Activated CD4-positive, alpha-beta memory T cell treated with anti-CD3 and anti-CD28 coated beads, Interleukin-2, amount 10 ng/mL, durations not matched to agents 7 days and 5 days (primary cell): ENCODE measurements around the gene UFSP1. TPM values are rescaled to one million over a fixed set of nuclear protein-coding genes. Genes with fewer than 3 reads are reported as not detected.

ENCODE experiments used
- CTCF ChIA-PET: fragments of 350-600 bp; sonication (Branson Sonifier 250); formaldehyde crosslinking; loops from one replicate; lab custom pipeline; 2021; ENCODE audit warnings: antibody characterized with exemption, inconsistent platforms; lab: Charles Lee
- POLR2A ChIA-PET: fragments of 350-600 bp; sonication (Branson Sonifier 250); formaldehyde crosslinking; loops from one replicate; lab custom pipeline; 2021; ENCODE audit warnings: antibody characterized with exemption; lab: Charles Lee
- DNase-seq: peaks from one replicate; pipeline ENCODE4 v3.0.0-alpha.2; 2020
- H3K27ac Mint-ChIP-seq: one replicate; pipeline ENCODE4 v1.8.0; 2021; ENCODE audit warnings: mild to moderate bottlenecking, mixed read lengths
- H3K27me3 Mint-ChIP-seq: one replicate; pipeline ENCODE4 v1.8.0; 2021; ENCODE audit warnings: mixed read lengths
- H3K36me3 Mint-ChIP-seq: one replicate; pipeline ENCODE4 v1.8.0; 2021; ENCODE audit warnings: low read depth, mixed read lengths
- H3K4me1 Mint-ChIP-seq: one replicate; pipeline ENCODE4 v1.8.0; 2021; ENCODE audit warnings: mixed read lengths
- H3K4me3 Mint-ChIP-seq: one replicate; pipeline ENCODE4 v1.8.0; 2021; ENCODE audit warnings: mild to moderate bottlenecking, mixed read lengths
- H3K9me3 Mint-ChIP-seq: one replicate; pipeline ENCODE4 v1.8.0; 2021; ENCODE audit warnings: mixed read lengths
- total RNA-seq, 2 experiments: library from RNA; stranded (reverse); gene quantifications; one replicate each; pipeline ENCODE4 v1.2.3, GENCODE V29; 2021

The UFSP1 gene
- total RNA-seq, 2 experiments from 2014 or later = 2.1 to 3.0 TPM

- Mint-ChIP-seq H3K27me3 (peaks cover 8% of the 10 kb centered on the region), H3K4me1 (no peaks in the 10 kb centered on the region), H3K27ac (no peak overlapping the region), H3K9me3 (no peaks in the 10 kb centered on the region), H3K36me3 (no peaks in the 10 kb centered on the region), H3K4me3 (no peak overlapping the region)
- CTCF ChIA-PET = no interaction called here
- DNase-seq = no peak
- POLR2A ChIA-PET = no interaction called here
Measured at GRCh38 chr7:100908512-100908911, 19.0 kb upstream of the UFSP1 start.

GRCh38 chr7:100902638-100903037, 13.1 kb upstream of the UFSP1 start:
- DNase-seq = no peak
- Mint-ChIP-seq H3K27me3 (peaks cover 17% of the 10 kb centered on the region), H3K4me3 (no peak overlapping the region), H3K4me1 (peaks cover 8% of the 10 kb centered on the region), H3K9me3 (no peaks in the 10 kb centered on the region), H3K36me3 (no peaks in the 10 kb centered on the region), H3K27ac (no peak overlapping the region)
- CTCF ChIA-PET = interaction anchor here (5.2 kb wide), 1 partner anchor 156 kb away, joined by 23 read pairs; no protein-coding TSS in a partner anchor
- POLR2A ChIA-PET = no interaction called here

GRCh38 chr7:100901921-100902332, 12.4 kb upstream of the UFSP1 start:
- POLR2A ChIA-PET = interaction anchor here (0.9 kb wide), 1 partner anchor 40 kb away, joined by 3 read pairs; no protein-coding TSS in a partner anchor
- H3K27me3 Mint-ChIP-seq = peaks cover 22% of the 10 kb centered on the region
- DNase-seq = no peak
- CTCF ChIA-PET = interaction anchor here (0.6 to 5.2 kb wide), 5 partner anchors 10 to 220 kb away, joined by 3 to 23 read pairs (median 4); no protein-coding TSS in a partner anchor
- no peaks in the 10 kb centered on the region for H3K36me3 Mint-ChIP-seq
- no peak overlapping the region for H3K4me3 Mint-ChIP-seq
- H3K27ac Mint-ChIP-seq = no peak overlapping the region
- H3K9me3 Mint-ChIP-seq = no peaks in the 10 kb centered on the region
- peaks cover 10% of the 10 kb centered on the region for H3K4me1 Mint-ChIP-seq

GRCh38 chr7:100900978-100901377, 11.5 kb upstream of the UFSP1 start:
- H3K4me3 Mint-ChIP-seq = no peak overlapping the region
- no peak for DNase-seq
- H3K4me1 Mint-ChIP-seq = peaks cover 15% of the 10 kb centered on the region
- H3K36me3 Mint-ChIP-seq = no peaks in the 10 kb centered on the region
- ChIA-PET CTCF (interaction anchor here (2.0 to 5.2 kb wide), 2 partner anchors 158 to 176 kb away, joined by 6 to 23 read pairs; no protein-coding TSS in a partner anchor), POLR2A (no interaction called here)
- H3K9me3 Mint-ChIP-seq = no peaks in the 10 kb centered on the region
- H3K27me3 Mint-ChIP-seq = peaks cover 28% of the 10 kb centered on the region
- no peak overlapping the region for H3K27ac Mint-ChIP-seq

- peaks cover 31% of the 10 kb centered on the region for H3K27me3 Mint-ChIP-seq
- no peak overlapping the region for H3K27ac Mint-ChIP-seq
- no peaks in the 10 kb centered on the region for H3K9me3 Mint-ChIP-seq
- DNase-seq = no peak
- POLR2A ChIA-PET = no interaction called here
- H3K4me3 Mint-ChIP-seq = no peak overlapping the region
- CTCF ChIA-PET = interaction anchor here (1.4 to 5.2 kb wide), 2 partner anchors 10 to 159 kb away, joined by 6 to 23 read pairs; partner anchors contain the start of gene UFSP1
- H3K4me1 Mint-ChIP-seq = peaks cover 18% of the 10 kb centered on the region
- no peaks in the 10 kb centered on the region for H3K36me3 Mint-ChIP-seq
Measured at GRCh38 chr7:100899432-100899831, 9.9 kb upstream of the UFSP1 start.

GRCh38 chr7:100897772-100898454, 8.4 kb upstream of the UFSP1 start:
- peaks cover 43% of the 10 kb centered on the region for H3K27me3 Mint-ChIP-seq
- no peaks in the 10 kb centered on the region for H3K9me3 Mint-ChIP-seq
- no peak overlapping the region for H3K4me3 Mint-ChIP-seq
- H3K27ac Mint-ChIP-seq = no peak overlapping the region
- H3K4me1 Mint-ChIP-seq = peaks cover 18% of the 10 kb centered on the region
- ChIA-PET POLR2A (interaction anchor here (1.3 kb wide), 1 partner anchor 23 kb away, joined by 3 read pairs; the partner anchor contains the start of gene SRRT), CTCF (interaction anchor here (0.7 to 5.2 kb wide), 7 partner anchors 8 to 180 kb away, joined by 3 to 23 read pairs (median 3); partner anchors contain the start of gene UFSP1)
- DNase-seq = no peak
- no peaks in the 10 kb centered on the region for H3K36me3 Mint-ChIP-seq

- peak; percentile 60 for DNase-seq
- POLR2A ChIA-PET = interaction anchor here (1.3 kb wide), 1 partner anchor 22 kb away, joined by 3 read pairs; the partner anchor contains the start of gene SRRT
- H3K4me3 Mint-ChIP-seq = peak overlapping the region; percentile 39
- no peaks in the 10 kb centered on the region for H3K9me3 Mint-ChIP-seq
- H3K27ac Mint-ChIP-seq = no peak overlapping the region
- CTCF ChIA-PET = interaction anchor here (1.0 kb wide), 2 partner anchors 156 to 181 kb away, joined by 3 to 4 read pairs; no protein-coding TSS in a partner anchor
- peaks cover 18% of the 10 kb centered on the region for H3K4me1 Mint-ChIP-seq
- peaks cover 52% of the 10 kb centered on the region for H3K27me3 Mint-ChIP-seq
- H3K36me3 Mint-ChIP-seq = no peaks in the 10 kb centered on the region
Measured at GRCh38 chr7:100896732-100897608, 7.5 kb upstream of the UFSP1 start.

- no peaks in the 10 kb centered on the region for H3K9me3 Mint-ChIP-seq
- H3K27me3 Mint-ChIP-seq = peaks cover 58% of the 10 kb centered on the region
- DNase-seq = no peak
- no peak overlapping the region for H3K27ac Mint-ChIP-seq
- H3K4me1 Mint-ChIP-seq = peaks cover 20% of the 10 kb centered on the region
- H3K36me3 Mint-ChIP-seq = no peaks in the 10 kb centered on the region
- CTCF ChIA-PET = no interaction called here
- H3K4me3 Mint-ChIP-seq = peak overlapping the region; percentile 47
- POLR2A ChIA-PET = no interaction called here
Measured at GRCh38 chr7:100895956-100896731, 6.6 kb upstream of the UFSP1 start.

GRCh38 chr7:100895701-100895955, 6.1 kb upstream of the UFSP1 start, which contains the start of gene ACHE:
TSS of gene ACHE (minus strand) at chr7:100895888. CDS start at chr7:100894232, 1,656 bp downstream.
- DNase-seq = no peak
- Mint-ChIP-seq H3K9me3 (no peaks in the 10 kb centered on the region), H3K4me3 (peak within 1 kb of the TSS; percentile 47), H3K4me1 (peaks cover 18% of the 10 kb centered on the region), H3K27me3 (peaks cover 55% of the 10 kb centered on the region), H3K27ac (no peak within 1 kb of the TSS), H3K36me3 (no peaks in the 10 kb centered on the region)
- ChIA-PET CTCF (interaction anchor here (0.6 to 2.5 kb wide), 2 partner anchors 166 to 181 kb away, joined by 4 to 12 read pairs; no protein-coding TSS in a partner anchor), POLR2A (no interaction called here)

- Mint-ChIP-seq H3K27ac (no peak overlapping the region), H3K9me3 (no peaks in the 10 kb centered on the region), H3K27me3 (peaks cover 56% of the 10 kb centered on the region), H3K4me1 (peaks cover 22% of the 10 kb centered on the region), H3K4me3 (no peak overlapping the region), H3K36me3 (no peaks in the 10 kb centered on the region)
- ChIA-PET CTCF (interaction anchor here (0.6 to 2.5 kb wide), 5 partner anchors 17 to 190 kb away, joined by 3 to 12 read pairs (median 4); no protein-coding TSS in a partner anchor), POLR2A (interaction anchor here (1.0 kb wide), 1 partner anchor 20 kb away, joined by 5 read pairs; the partner anchor contains the start of gene SRRT)
- peak; percentile 47 for DNase-seq
Measured at GRCh38 chr7:100894860-100895700, 5.6 kb upstream of the UFSP1 start.

GRCh38 chr7:100893910-100894721, 4.6 kb upstream of the UFSP1 start:
- H3K9me3 Mint-ChIP-seq = no peaks in the 10 kb centered on the region
- H3K27ac Mint-ChIP-seq = no peak overlapping the region
- no peak overlapping the region for H3K4me3 Mint-ChIP-seq
- CTCF ChIA-PET = interaction anchor here (1.1 to 2.5 kb wide), 4 partner anchors 16 to 191 kb away, joined by 3 to 12 read pairs (median 6); no protein-coding TSS in a partner anchor
- no peaks in the 10 kb centered on the region for H3K36me3 Mint-ChIP-seq
- DNase-seq = no peak
- H3K4me1 Mint-ChIP-seq = peaks cover 25% of the 10 kb centered on the region
- peaks cover 53% of the 10 kb centered on the region for H3K27me3 Mint-ChIP-seq
- POLR2A ChIA-PET = interaction anchor here (1.0 kb wide), 1 partner anchor 19 kb away, joined by 5 read pairs; the partner anchor contains the start of gene SRRT
